Calu3 (cell line): Measurements from ENCODE around the gene KCTD2. TPM values are rescaled to one million over a fixed set of nuclear protein-coding genes. Genes with fewer than 3 reads are reported as not detected.

Experiments used
- BruUV-seq: library from RNA; stranded (reverse); fragments of 400-500 nt; replicated peaks from 2 replicates; lab custom pipeline; 2021; lab: Mats Ljungman, UMichigan
- CTCF ChIA-PET: fragments of 300-600 bp; sonication (Branson Sonifier 250); formaldehyde crosslinking; loops from one replicate; lab custom pipeline; 2022; ENCODE audit warnings: antibody characterized with exemption; lab: Charles Lee
- DNase-seq: peaks from one replicate; pipeline ENCODE4 v3.0.0; 2022
- H3K27ac Mint-ChIP-seq: one replicate; pipeline ENCODE4 v1.8.0; 2022; ENCODE audit warnings: mixed read lengths; ENCODE audit not compliant: unreplicated experiment
- H3K27me3 Mint-ChIP-seq: one replicate; pipeline ENCODE4 v1.8.0; 2022; ENCODE audit warnings: mixed read lengths; ENCODE audit not compliant: unreplicated experiment
- H3K36me3 Mint-ChIP-seq: one replicate; pipeline ENCODE4 v1.8.0; 2022; ENCODE audit warnings: mild to moderate bottlenecking, moderate library complexity, mixed read lengths; ENCODE audit not compliant: insufficient read depth, unreplicated experiment
- H3K4me1 Mint-ChIP-seq: one replicate; pipeline ENCODE4 v1.8.0; 2022; ENCODE audit warnings: mild to moderate bottlenecking, low read depth, mixed read lengths; ENCODE audit not compliant: unreplicated experiment
- H3K4me3 Mint-ChIP-seq: one replicate; pipeline ENCODE4 v1.8.0; 2022; ENCODE audit warnings: mild to moderate bottlenecking, low read depth, moderate library complexity, mixed read lengths; ENCODE audit not compliant: unreplicated experiment
- H3K9me3 Mint-ChIP-seq: one replicate; pipeline ENCODE4 v1.8.0; 2022; ENCODE audit warnings: low read depth, mixed read lengths; ENCODE audit not compliant: unreplicated experiment
- CTCF ChIP-seq: fragments of 200-600 bp; IDR thresholded peaks from one replicate; pipeline ENCODE4 v1.8.0; 2022; ENCODE audit warnings: antibody characterized with exemption; ENCODE audit not compliant: unreplicated experiment
- intact Hi-C: fragments of 100-400 bp; cut with micrococcal nuclease; formaldehyde crosslinking; loops from one replicate; pipeline ENCODE4 v1.10.0; 2022; ENCODE audit not compliant: unreplicated experiment
- total RNA-seq: library from RNA; stranded (reverse); gene quantifications from 2 replicates; pipeline ENCODE4 v1.2.3, GENCODE V29; 2022

KCTD2 gene
- total RNA-seq, 1 experiment from 2014 or later = 24.4 TPM

GRCh38 chr17:75102385-75102821 is 55.4 kb downstream of the KCTD2 start:
- DNase-seq = no peak
- BruUV-seq = no TSS peak
- Mint-ChIP-seq H3K27me3 (no peaks in the 10 kb centered on the region), H3K4me1 (peaks cover 27% of the 10 kb centered on the region), H3K4me3 (peak overlapping the region; percentile 17), H3K27ac (no peak overlapping the region), H3K9me3 (no peaks in the 10 kb centered on the region), H3K36me3 (peaks cover 99% of the 10 kb centered on the region)
- CTCF ChIA-PET = no interaction called here
- intact Hi-C loops = no loop called here
- TF ChIP-seq CTCF = no peak

DNA sequence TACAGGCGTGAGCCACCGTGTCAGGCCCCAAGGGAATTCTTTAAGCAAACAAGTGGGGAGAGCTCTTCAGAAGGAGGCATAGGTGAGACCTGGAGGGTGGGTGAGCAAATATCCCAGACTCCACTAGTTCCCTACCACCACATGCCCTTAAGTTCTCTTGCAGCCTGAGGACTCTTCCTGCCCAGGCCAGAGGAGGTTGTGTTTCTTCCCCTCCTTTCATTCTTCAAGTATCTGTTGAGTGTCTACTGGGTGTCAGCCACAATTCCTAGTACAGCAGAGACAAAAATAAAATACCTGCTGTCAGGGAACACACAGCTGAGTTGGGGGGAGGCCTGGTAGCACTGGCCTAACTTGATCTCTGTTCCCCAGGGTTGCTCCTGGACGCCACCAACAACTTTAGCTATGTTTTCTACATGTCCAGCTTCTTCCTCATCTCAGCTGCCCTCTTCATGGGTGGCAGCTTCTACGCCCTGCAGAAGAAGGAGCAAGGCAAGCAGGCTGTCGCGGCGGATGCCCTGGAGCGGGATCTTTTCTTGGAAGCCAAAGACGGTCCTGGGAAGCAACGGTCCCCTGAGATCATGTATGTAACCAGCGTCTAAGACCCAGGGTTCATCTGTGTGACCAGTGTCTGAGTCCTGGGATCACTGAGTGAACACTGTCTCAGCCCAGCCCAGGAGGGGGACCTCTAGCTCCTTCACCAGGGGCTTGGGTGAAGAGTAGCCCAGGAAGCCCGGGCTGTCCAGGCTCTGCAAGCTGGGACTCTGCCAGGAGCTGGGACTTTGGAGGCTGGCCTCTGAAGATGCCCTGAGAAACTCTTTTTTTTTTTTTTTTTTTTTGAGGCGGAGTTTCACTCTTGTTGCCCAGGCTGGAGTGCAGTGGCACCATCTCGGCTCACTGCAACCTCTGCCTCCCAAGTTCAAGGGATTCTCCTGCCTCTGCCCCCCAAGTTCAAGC is 56.9 kb downstream of the KCTD2 start:
- BruUV-seq = TSS peak; percentile 12
- intact Hi-C loops = no loop called here

DNA sequence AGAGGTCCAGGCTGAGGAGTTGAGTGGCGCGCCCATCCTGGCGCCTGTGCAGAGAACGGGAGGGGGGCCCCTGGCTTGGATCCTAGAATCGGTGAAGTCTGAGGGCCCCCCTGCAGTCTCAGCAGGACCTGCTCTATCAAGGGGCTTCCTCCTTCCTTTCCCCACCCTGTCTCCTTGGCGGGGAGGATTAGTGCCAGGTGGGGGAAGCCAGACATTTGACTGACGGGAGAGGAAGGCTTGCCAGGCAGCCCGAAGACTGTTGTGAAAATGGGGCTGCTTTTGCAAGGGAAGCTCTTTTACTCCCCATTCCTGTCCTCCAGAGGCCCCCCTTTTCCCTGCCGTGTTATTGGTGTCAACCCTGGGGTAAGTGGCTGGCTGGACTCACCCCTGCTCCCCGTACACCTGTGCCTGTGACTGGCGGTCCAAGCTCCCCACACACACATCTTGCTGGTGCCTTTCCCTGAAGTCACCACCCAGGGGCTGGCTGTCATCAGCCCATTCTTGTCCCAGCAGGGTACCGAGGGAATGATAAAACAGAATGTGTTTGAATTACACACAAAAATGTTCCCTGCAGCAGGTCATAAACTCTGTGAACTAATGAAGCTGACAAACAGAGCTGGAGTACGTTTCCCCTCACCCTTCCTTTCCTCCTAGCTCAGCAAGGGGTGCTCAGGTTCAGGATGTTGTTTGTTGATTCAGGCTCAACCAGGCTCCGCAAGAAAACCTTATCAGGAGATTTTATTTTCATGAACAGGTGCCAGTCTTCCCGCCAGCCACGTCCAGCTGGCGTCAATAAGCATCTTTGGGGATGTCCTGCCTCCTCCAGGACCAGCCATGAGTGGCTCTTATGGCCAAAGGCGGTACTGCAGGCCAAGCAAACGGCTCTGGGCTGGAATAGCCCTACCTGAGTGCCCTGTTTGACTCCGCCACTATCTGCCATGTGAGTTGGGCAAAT is 58.4 kb downstream of the KCTD2 start:
- H3K4me3 Mint-ChIP-seq = peak overlapping the region; percentile 20

More for the DNA sequence above, 56.9 kb downstream of the KCTD2 start:
- H3K36me3 Mint-ChIP-seq = peaks cover 99% of the 10 kb centered on the region
- CTCF ChIA-PET = interaction anchor here (0.6 to 1.9 kb wide), 5 partner anchors 8 to 606 kb away, joined by 3 to 8 read pairs (median 6); no protein-coding TSS in a partner anchor
- peak overlapping the region; percentile 90 for H3K27ac Mint-ChIP-seq
- no peaks in the 10 kb centered on the region for H3K9me3 Mint-ChIP-seq
- H3K4me1 Mint-ChIP-seq = peaks cover 19% of the 10 kb centered on the region
- no peak for TF ChIP-seq CTCF
- no peak overlapping the region for H3K4me3 Mint-ChIP-seq
- H3K27me3 Mint-ChIP-seq = no peaks in the 10 kb centered on the region
- no peak for DNase-seq

More for the DNA sequence above, 58.4 kb downstream of the KCTD2 start:
- Mint-ChIP-seq H3K36me3 (peaks cover 99% of the 10 kb centered on the region), H3K9me3 (no peaks in the 10 kb centered on the region), H3K27ac (peak overlapping the region; percentile 90), H3K27me3 (no peaks in the 10 kb centered on the region), H3K4me1 (peaks cover 19% of the 10 kb centered on the region)
- intact Hi-C loops = loop anchor here (1.0 kb wide), 1 partner anchor 36 kb away; no protein-coding TSS in a partner anchor
- CTCF ChIA-PET = interaction anchor here (0.6 to 1.9 kb wide), 11 partner anchors 9 to 145 kb away, joined by 3 to 17 read pairs (median 4); no protein-coding TSS in a partner anchor
- peak; percentile 77 for TF ChIP-seq CTCF
- peak; percentile 76 for DNase-seq
- TSS peak; percentile 13 for BruUV-seq
